Stomach (tissue), 9 donors: ENCODE data around the gene CELF6. TPM values are rescaled to one million over a fixed set of nuclear protein-coding genes. Genes with fewer than 3 reads are reported as not detected.

Experiments
- DNase-seq, 2 donors: peaks; one replicate each; pipeline versions ENCODE4 v3.0.0 to v3.0.0-alpha.2; 2013 to 2019
- H3K27ac ChIP-seq, 5 donors: fragments of 200-600 bp in 4 of 5; sonication (generic) in 4 of 5; one replicate each; pipeline ENCODE4 v1.5.1; 2013 to 2019; ENCODE audit warnings: mild to moderate bottlenecking in 1 of 5, moderate library complexity in 1 of 5
- H3K27me3 ChIP-seq, 3 donors: fragments of 200-600 bp; sonication (generic); one replicate each; pipeline ENCODE4 v1.5.1; 2017 to 2019; ENCODE audit warnings: mixed run types in 1 of 3
- H3K36me3 ChIP-seq, 4 donors: fragments of 200-600 bp; sonication (generic); 1 replicate in 3 of 4; 2 replicates in 1 of 4; pipeline ENCODE4 v1.5.1; 2016 to 2019
- H3K4me1 ChIP-seq, 4 donors: fragments of 200-600 bp; sonication (generic); one replicate each; pipeline ENCODE4 v1.5.1; 2016 to 2019
- H3K4me3 ChIP-seq, 4 donors: fragments of 200-600 bp; sonication (generic) in 3 of 4; one replicate each; pipeline ENCODE4 v1.5.1; 2016 to 2019; ENCODE audit warnings: mild to moderate bottlenecking in 1 of 4
- H3K9me3 ChIP-seq, 4 donors: fragments of 200-600 bp; sonication (generic); one replicate each; pipeline ENCODE4 v1.5.1; 2016 to 2019
- CTCF ChIP-seq, 7 experiments: fragments of 450-650 bp in 4 of 7; fragments of 200-600 bp in 3 of 7; sonication (generic) in 3 of 7; IDR thresholded peaks; one replicate each; pipeline ENCODE4 v1.5.1; 2016 to 2019; ENCODE audit warnings: antibody characterized with exemption in 7 of 7, control low read depth in 2 of 7, mild to moderate bottlenecking in 1 of 7
- EP300 ChIP-seq: sonication (generic); formaldehyde crosslinking; IDR thresholded peaks from one replicate; pipeline ENCODE4 v1.6.1; 2017; ENCODE audit warnings: antibody characterized with exemption
- POLR2A ChIP-seq, 4 donors: fragments of 450-650 bp; IDR thresholded peaks; one replicate each; pipeline ENCODE4 v1.6.1; 2016; ENCODE audit warnings: antibody characterized with exemption in 4 of 4, control low read depth in 2 of 4, mild to moderate bottlenecking in 1 of 4, moderate library complexity in 1 of 4
- POLR2AphosphoS5 ChIP-seq, 3 donors: sonication (generic); formaldehyde crosslinking; IDR thresholded peaks; one replicate each; pipeline ENCODE4 v1.6.1; 2016; ENCODE audit warnings: antibody characterized with exemption in 3 of 3
- WGBS, 5 donors: extraction: QIAGEN DNeasy Blood & Tissue Kit in 3 of 5; methylation state at CpG; one replicate each; pipeline versions ENCODE4 v1.1.5 to v1.1.7; 2013 to 2018; 5-methylcytosine and 5-hydroxymethylcytosine counted together
- intact Hi-C: fragments of 100-400 bp; cut with DNase I; formaldehyde crosslinking; loops from one replicate; pipeline ENCODE4 v1.15.1; 2023; ENCODE audit warnings: low total_unique reads
- polyA plus RNA-seq, 3 donors: library from polyadenylated mRNA; stranded (reverse); fragments of 200-250 nt; gene quantifications; one replicate each; pipeline ENCODE4 v1.2.3, GENCODE V29; 2013
- total RNA-seq, 5 donors: library from RNA; depleted of rRNA; stranded (reverse); fragments of >200 nt; gene quantifications; one replicate each; pipeline versions ENCODE4 v1.1.0 to v1.2.3, GENCODE V29; 2014 to 2016
- donor health status: healthy with polysubstance abuse.
- donor health status: Bipolar disorder and iron deficiency.
- donor health status: healthy.

Gene CELF6
- total and polyA plus RNA-seq, 8 donors: 0.44 to 4.0 (median 1.2) TPM; not detected in 2

GRCh38 chr15:72237853-72238224, 82.1 kb downstream of the CELF6 start:
- no peak for DNase-seq
- no peak for TF ChIP-seq POLR2A (IDR thresholded peaks at IDR 0.05)
- no peak for TF ChIP-seq CTCF (IDR thresholded peaks at IDR 0.05)
- H3K4me3 ChIP-seq: no peak overlapping the region
- 84 to 97% (median 93%) methylated on average over 1 of the region's 1 CpG for WGBS, 5 donors
- no peaks in the 10 kb centered on the region for H3K9me3 ChIP-seq
- intact Hi-C loops: no loop called here
- H3K4me1 ChIP-seq: peaks cover 4 to 25% (median 12%) of the 10 kb centered on the region in 4 donors
- peaks cover 21 to 42% (median 36%) of the 10 kb centered on the region in 4 donors for H3K36me3 ChIP-seq
- peak overlapping the region in 4 of 5 donors; percentile 56 to 73 (median 67) for H3K27ac ChIP-seq
- no peaks in the 10 kb centered on the region for H3K27me3 ChIP-seq

- Histone ChIP-seq H3K9me3 (no peaks in the 10 kb centered on the region), H3K27me3 (no peaks in the 10 kb centered on the region), H3K27ac (peak overlapping the region in 4 of 5 donors; percentile 56 to 73 (median 67)), H3K36me3 (peaks cover 15 to 36% (median 30%) of the 10 kb centered on the region in 4 donors), H3K4me1 (peaks cover 10 to 31% (median 18%) of the 10 kb centered on the region in 4 donors), H3K4me3 (peak overlapping the region in 1 of 4 donors; percentile 12)
- intact Hi-C loops: no loop called here
- TF ChIP-seq POLR2AphosphoS5 (IDR thresholded peaks at IDR 0.05) (peak in 2 of 3 donors; percentile 69 to 85), POLR2A (IDR thresholded peaks at IDR 0.05) (no peak), EP300 (no peak)
- peak; percentile 42 to 64 for DNase-seq
- WGBS, 5 donors: 24 to 35% (median 28%) methylated on average over 3 of the region's 3 CpGs
Observed at GRCh38 chr15:72237029-72237852, 82.7 kb downstream of the CELF6 start.

- no peaks in the 10 kb centered on the region for H3K9me3 ChIP-seq
- WGBS, 5 donors: 83 to 100% (median 91%) methylated on average over 2 of the region's 2 CpGs
- DNase-seq: no peak
- no peaks in the 10 kb centered on the region for H3K27me3 ChIP-seq
- peak overlapping the region in 4 of 5 donors; percentile 56 to 73 (median 67) for H3K27ac ChIP-seq
- TF ChIP-seq POLR2AphosphoS5 (IDR thresholded peaks at IDR 0.05) (no peak), EP300 (no peak), POLR2A (IDR thresholded peaks at IDR 0.05) (no peak), CTCF (IDR thresholded peaks at IDR 0.05) (no peak)
- H3K4me3 ChIP-seq: no peak overlapping the region
- peaks cover 18 to 38% (median 22%) of the 10 kb centered on the region in 4 donors for H3K4me1 ChIP-seq
- peaks cover 8 to 29% (median 22%) of the 10 kb centered on the region in 4 donors for H3K36me3 ChIP-seq
- intact Hi-C loops: no loop called here
Observed at GRCh38 chr15:72236381-72237003, 83.5 kb downstream of the CELF6 start.

- Histone ChIP-seq H3K9me3 (no peaks in the 10 kb centered on the region), H3K27ac (no peak overlapping the region), H3K36me3 (peaks cover 0 to 17% (median 10%) of the 10 kb centered on the region in 4 donors), H3K27me3 (no peaks in the 10 kb centered on the region), H3K4me1 (peaks cover 18 to 38% (median 26%) of the 10 kb centered on the region in 4 donors), H3K4me3 (no peak overlapping the region)
- DNase-seq: no peak
- 88 to 96% (median 92%) methylated on average over 4 of the region's 4 CpGs for WGBS, 5 donors
- intact Hi-C loops: no loop called here
- TF ChIP-seq CTCF (IDR thresholded peaks at IDR 0.05): no peak
- no peak for TF ChIP-seq EP300
- TF ChIP-seq POLR2A (IDR thresholded peaks at IDR 0.05): no peak
- no peak for TF ChIP-seq POLR2AphosphoS5 (IDR thresholded peaks at IDR 0.05)
Observed at GRCh38 chr15:72235298-72235697, 84.7 kb downstream of the CELF6 start.

Other genes with a start within 250 kb of the CELF6 start
- 100 to 1,000 TPM in 1 of 5 donors, 10 to 100 TPM in 4; 38.5 to 120 (median 69.2) TPM for gene MYO9A, start 202.0 kb downstream of the CELF6 start, total RNA-seq
- gene MYO9A, start 202.0 kb downstream of the CELF6 start, polyA plus RNA-seq: 1 to 10 TPM; 2.2 to 3.7 (median 3.2) TPM
- gene SENP8, start 201.8 kb downstream of the CELF6 start, total RNA-seq: 1 to 10 TPM in 3 of 5 donors, under 1 TPM in 1, not detected in 1; 0.45 to 3.1 (median 2.1) TPM
- 1 to 10 TPM; 1.7 to 3.8 (median 2.2) TPM for gene SENP8, start 201.8 kb downstream of the CELF6 start, polyA plus RNA-seq
- gene GRAMD2A, start 122.4 kb downstream of the CELF6 start, total RNA-seq: under 1 TPM in 2 of 5 donors, not detected in 3; 0.29 to 0.92 TPM
- gene GRAMD2A, start 122.4 kb downstream of the CELF6 start, polyA plus RNA-seq: under 1 TPM in 2 of 3 donors, not detected in 1; 0.37 to 0.80 TPM
- gene PKM, start 89.0 kb downstream of the CELF6 start, total RNA-seq: 100 to 1,000 TPM in 4 of 5 donors, 10 to 100 TPM in 1; 79.9 to 452 (median 274) TPM
- gene PKM, start 89.0 kb downstream of the CELF6 start, polyA plus RNA-seq: 100 to 1,000 TPM; 150 to 332 (median 271) TPM
- gene PARP6, start 47.6 kb downstream of the CELF6 start, total RNA-seq: 100 to 1,000 TPM in 1 of 5 donors, 10 to 100 TPM in 4; 29.6 to 101 (median 58.4) TPM
- 10 to 100 TPM; 60.5 to 73.4 (median 66.7) TPM for gene PARP6, start 47.6 kb downstream of the CELF6 start, polyA plus RNA-seq
- gene HEXA, start 55.9 kb upstream of the CELF6 start, total RNA-seq: 10 to 100 TPM; 30.7 to 84.8 (median 53.5) TPM
- 10 to 100 TPM; 33.9 to 67.0 (median 62.6) TPM for gene HEXA, start 55.9 kb upstream of the CELF6 start, polyA plus RNA-seq
- not detected for gene TMEM202, start 78.1 kb upstream of the CELF6 start, total RNA-seq
- gene TMEM202, start 78.1 kb upstream of the CELF6 start, polyA plus RNA-seq: not detected
- gene ARIH1, start 154.2 kb upstream of the CELF6 start, total RNA-seq: 100 to 1,000 TPM in 2 of 5 donors, 10 to 100 TPM in 3; 18.7 to 380 (median 80.0) TPM
- 10 to 100 TPM; 16.1 to 22.5 (median 17.1) TPM for gene ARIH1, start 154.2 kb upstream of the CELF6 start, polyA plus RNA-seq